A549 treated with DMSO at 1 μM for 4 hours (cell line): ENCODE results near the gene ZCCHC13. TPM values are rescaled to one million over a fixed set of nuclear protein-coding genes. Genes with fewer than 3 reads are reported as not detected.

ENCODE experiments used
- total RNA-seq: library from RNA; stranded (reverse); fragments of 200-300 nt; extraction: Qiagen RNA extraction; gene quantifications from 5 replicates; pipeline ENCODE4 v1.2.3, GENCODE V29; 2022; ENCODE audit warnings: low read depth

ZCCHC13 gene
- total RNA-seq: not detected in 5 replicates

DNA sequence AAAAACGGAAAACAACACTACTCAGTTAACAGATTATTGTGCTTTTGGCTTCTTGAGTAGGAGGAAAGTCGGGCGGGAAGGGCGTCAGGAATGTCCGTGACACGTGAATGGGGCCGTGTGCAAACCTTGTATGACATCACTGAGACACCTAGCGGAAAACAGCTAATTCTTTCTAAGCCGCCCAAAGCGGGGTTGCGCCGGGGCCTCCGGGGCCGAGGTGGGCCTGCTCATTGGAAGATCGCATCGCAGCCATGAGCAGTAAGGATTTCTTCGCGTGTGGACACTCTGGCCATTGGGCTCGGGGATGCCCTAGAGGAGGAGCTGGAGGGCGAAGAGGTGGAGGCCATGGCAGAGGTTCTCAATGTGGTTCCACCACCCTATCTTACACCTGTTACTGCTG lies at the start of gene ZCCHC13:
TSS of gene ZCCHC13 (plus strand) at position 165 of the 400 bp plus-strand sequence. CDS start at position 252, 87 bp downstream.

Other genes with a start within 250 kb of the ZCCHC13 start
- 26.9 to 32.0 TPM (median 28.7 TPM) in 5 replicates for gene SLC16A2, start 117.3 kb downstream of the ZCCHC13 start, total RNA-seq